HG02943 (cell line): ENCODE data around the gene ANP32B.

Experiments used
- ATAC-seq: cut with Tn5 transposase; IDR thresholded peaks from one replicate; pipeline ENCODE4 v1.9.1; 2021; ENCODE audit warnings: mild to moderate bottlenecking, low read depth, moderate library complexity; ENCODE audit not compliant: unreplicated experiment

Gene ANP32B

DNA sequence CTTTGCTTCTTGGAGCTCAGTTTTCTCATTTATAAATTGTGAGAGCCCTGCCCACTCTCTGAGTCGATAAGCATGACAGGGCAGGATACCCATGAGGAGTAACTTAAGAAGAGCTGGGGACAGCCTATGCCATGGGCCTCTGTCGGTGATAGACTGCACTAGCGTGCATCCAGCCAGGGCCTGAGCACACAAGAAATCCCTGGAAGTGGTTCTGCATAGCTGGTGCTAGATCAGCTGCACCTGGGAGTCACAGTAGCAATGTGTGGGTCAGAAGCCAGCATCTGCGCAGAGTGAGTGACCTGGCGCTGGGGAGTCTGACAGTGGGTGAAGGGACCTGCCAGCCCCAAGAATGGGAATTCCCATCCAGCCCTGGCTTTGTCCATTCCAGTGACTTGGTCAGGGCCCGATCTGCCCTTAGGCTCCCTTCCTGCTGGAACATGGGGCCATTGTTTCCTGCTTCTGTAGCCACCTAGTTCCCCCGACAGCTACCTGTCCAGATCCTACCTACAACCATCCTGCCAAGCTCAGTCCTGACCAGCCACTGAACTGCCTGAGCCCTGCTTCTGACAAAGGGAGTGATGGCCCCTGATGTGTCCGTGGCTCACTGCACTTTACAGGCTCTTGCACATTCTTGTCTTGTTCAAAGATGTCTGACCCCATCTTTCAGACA, 37.5 kb downstream of the ANP32B start:
- no peak for ATAC-seq

DNA sequence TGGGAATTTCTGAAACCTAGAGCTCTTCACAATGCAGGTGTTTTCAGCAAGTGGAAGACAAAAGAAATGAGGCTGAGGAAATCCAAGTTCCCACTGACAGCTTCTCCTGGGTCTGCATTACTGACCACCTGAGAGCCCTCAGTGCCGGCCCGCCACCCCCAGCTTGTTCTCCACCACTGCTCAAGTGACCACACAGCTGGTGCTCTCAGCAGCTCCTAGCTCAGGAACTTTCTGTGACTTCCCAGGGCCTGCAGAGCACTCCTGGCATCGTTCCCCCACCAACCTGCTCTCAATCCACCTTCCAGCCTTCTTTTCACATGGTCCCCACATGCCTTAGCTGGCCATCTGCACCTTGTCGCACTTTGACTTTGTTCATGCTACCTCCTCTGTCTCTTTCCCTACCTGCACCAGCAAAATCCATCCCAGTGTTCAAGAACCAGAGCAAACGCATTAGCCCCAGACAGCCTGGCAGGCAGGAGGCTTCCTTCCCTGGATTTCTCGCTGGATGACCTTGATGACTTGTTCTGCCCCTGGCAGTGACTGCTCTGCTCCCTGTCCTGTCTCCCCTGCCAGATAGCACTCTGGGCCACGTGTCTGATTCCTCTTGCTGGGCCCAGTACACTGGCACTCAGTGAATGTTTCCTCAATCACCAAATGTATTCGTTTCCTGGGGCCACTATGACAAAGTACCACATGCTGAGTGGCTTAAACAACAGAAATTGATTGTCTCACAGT, 38.3 kb downstream of the ANP32B start:
- ATAC-seq, result no peak

DNA sequence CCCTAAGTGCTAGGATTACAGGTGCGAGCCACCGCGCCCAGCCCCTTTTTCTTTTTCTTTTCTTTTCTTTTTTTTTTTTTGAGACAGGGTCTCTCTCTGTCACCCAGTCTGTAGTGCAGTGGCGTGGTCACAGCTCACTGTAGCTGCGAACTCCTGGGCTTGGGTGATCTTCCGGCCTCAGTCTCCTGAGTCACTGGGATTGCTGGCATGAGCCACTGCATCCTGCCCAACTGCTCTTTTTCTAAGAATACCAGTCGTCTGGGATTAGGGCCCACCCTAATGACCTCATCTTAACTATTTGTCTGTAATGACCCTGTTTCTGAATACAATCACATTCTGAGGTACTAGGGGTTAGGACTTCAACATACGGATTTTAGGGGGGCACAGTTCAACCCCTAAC, 39.3 kb downstream of the ANP32B start:
- no peak for ATAC-seq

DNA sequence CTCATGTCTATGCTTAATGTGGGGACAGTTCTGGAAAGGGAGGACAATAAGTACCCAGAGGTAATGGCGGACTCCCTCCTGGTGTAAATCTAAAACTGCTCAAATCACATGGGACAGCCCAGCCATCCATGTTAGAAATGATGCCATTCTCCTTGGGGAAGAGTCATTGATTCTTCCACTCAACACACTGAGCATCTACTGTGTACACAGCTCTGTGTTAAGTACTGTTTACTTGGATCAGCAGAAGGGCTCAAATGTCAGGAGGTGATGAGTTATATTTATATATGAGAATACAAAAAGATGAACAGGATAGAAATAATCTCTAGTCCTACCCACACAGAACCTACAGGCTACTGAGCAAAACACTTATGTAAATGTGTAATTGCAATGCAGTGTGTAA, 41.6 kb downstream of the ANP32B start:
- no peak for ATAC-seq

DNA sequence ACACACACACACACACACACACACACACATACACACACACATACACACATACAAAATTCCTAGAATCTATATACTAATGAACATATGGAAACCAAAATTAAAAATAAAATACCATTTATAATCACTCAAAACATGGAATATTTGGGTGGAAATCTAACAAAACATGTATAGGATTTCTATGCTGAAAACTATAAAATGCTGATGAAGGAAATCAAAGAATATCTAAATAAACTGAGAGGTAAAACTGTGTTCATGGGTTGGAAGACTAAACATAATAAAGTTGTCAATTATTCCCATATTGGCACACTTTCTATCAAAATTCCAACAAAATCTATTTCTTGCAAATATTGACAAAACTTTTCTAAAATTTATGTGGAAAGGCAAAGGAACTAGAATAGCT, 48.0 kb downstream of the ANP32B start:
- ATAC-seq, result no peak

DNA sequence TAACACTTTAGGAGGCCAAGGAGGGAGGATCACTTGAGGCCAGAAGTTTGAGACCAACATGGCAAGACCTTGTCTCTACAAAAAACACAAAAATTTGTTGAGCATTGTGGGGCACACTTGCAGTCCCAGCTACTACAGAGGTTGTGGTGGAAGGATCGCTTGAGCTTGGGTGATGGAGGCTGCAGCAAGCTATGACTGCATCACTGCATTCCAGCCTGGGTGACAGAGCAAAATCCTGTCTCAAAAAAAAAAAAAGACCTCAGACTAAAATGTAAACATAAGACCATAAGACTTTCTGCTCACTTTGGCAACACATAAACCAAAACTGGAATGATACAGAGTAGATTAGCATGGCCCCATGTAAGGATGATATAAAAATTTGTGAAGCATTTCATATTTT, 48.8 kb downstream of the ANP32B start:
- no peak for ATAC-seq

DNA sequence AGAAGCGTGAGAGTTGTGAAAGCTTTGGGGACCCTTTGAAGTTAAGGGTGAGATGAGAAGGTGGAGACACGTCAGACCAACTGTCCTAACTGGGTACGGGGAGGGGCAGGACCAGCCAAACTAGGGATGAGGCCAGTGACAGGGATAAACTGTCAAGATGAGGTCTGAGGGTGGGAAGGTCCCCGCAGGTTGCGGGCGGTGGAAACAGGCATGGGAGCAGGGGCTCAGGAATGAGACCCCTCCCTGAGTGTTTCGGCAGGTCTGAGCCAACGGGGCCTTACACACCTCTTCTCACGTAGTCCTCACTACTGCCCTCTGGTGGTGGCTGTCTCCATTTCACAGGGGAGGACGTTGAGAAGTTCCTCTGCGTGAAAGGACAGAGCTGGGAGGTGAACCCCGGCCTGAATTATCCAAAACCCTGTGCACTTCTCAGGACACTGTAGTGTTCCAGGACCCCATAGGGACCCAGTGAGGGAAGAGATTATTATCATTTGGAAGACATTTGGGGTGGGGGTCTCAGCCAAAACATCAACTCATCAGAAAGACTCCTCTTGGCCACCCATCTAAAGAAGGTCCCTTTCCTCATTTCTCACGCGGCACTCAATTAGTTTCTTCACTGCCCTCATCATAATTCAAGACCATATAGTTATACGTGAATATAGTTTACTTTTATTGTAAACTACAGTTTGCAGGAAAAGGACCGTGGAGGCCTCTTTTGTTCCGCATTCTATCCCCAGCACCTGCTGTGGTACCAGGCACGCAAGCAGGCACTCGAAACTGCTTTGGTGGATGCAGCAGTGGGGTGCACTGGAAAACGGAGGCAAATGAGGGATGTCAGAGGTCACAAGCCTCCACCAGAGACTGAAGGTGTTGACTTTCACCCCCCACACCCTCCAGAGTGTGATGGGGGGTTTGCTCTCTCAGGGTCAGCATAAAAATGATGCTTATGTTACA, 51.7 kb downstream of the ANP32B start:
- no peak for ATAC-seq

DNA sequence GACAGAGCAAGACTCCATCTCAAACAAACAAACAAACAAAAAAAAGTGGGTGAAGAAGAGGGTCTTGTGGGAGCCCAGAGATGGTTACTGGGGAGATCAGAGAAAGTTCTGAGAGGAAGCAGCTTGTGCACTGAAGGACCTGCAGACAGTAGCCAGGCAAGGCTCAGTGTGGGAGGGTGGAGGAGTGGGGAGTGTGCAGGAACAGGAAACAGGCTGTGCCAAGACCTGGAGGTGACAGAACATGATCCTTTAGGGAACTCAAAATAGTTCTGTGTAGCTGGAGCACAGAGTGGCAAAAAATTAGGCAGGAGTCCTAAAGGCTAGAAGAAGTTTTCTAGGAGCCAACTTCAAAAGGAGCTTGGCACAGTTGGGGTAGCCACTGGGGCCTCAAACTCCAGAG, 54.2 kb downstream of the ANP32B start:
- ATAC-seq, result no peak

DNA sequence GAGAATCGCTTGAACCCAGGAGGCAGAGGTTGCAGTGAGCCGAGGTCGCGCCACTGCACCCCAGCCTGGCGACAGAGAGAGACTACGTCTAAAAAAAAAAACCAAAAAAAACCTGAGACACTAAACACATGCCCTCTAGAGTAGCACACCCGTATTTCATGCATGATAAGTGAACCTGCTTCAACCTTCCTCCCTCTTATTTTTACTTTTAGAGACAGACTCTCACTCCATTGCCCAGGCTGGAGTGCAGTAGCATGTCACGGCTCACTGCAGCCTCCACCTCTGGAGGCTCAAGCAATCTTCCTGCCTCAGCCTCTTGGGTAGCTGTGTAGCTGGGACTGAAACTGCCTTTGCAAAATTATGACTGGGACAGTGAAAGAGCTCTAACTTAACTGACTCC, 55.8 kb downstream of the ANP32B start:
- no peak for ATAC-seq

DNA sequence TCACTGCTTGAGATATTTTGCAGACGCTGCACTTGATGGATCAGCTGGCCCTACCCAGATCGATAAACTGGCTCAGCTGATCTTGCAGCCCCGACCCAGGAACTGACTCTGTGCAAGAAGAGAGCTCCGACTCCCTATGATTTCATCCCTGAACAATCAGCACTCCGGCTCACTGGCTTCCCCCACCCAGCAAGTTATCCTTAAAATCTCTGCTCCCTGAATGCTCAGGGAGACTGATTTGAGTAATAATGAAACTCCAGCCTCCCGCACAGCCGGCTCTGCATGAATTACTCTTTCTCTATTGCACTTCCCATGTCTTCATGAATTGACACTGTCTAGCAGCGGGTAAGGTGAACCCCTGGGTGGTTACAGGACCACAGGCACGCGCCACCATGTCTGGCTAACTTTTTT, 56.5 kb downstream of the ANP32B start:
- ATAC-seq, result no peak

DNA sequence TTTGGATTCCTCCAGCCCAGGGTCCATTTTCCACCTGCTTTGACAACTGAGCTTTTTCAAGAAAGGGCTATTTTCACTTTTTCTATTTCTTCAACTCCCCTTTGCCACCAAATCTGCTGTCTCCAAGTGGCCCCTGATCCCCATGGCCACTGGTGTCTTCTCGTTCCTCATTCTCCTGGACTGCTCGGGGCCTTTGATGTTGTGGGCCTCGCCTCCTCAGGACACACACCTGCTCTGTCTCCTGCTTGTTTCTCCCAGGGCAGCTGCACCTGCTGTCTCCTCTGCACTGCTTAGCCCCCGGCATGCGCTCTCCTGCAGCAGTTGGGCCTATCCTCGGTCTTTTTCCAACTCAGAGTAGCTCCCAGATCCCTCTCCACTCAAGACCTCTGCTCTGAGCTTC, 57.1 kb downstream of the ANP32B start:
- ATAC-seq, result no peak

DNA sequence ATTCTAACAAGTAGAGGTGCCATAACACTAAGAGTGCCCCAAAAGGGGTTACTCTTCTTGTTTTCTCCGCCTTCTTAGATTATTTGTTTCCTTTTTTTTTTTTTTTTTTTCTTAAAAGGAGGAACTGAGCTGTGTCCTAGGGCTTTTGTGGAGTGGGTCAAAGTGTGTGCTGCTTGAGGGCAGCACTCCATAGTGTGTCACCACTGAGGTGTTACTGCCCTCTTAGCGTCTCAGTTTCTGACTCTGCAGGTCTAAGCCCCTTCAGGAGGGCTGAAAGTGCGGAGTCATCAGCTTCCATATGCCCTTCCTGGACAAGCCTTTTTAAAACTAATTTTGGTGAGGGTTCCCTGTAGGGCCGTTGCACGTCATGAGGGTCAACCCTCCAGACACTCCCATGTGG, 60.8 kb downstream of the ANP32B start:
- no peak for ATAC-seq

DNA sequence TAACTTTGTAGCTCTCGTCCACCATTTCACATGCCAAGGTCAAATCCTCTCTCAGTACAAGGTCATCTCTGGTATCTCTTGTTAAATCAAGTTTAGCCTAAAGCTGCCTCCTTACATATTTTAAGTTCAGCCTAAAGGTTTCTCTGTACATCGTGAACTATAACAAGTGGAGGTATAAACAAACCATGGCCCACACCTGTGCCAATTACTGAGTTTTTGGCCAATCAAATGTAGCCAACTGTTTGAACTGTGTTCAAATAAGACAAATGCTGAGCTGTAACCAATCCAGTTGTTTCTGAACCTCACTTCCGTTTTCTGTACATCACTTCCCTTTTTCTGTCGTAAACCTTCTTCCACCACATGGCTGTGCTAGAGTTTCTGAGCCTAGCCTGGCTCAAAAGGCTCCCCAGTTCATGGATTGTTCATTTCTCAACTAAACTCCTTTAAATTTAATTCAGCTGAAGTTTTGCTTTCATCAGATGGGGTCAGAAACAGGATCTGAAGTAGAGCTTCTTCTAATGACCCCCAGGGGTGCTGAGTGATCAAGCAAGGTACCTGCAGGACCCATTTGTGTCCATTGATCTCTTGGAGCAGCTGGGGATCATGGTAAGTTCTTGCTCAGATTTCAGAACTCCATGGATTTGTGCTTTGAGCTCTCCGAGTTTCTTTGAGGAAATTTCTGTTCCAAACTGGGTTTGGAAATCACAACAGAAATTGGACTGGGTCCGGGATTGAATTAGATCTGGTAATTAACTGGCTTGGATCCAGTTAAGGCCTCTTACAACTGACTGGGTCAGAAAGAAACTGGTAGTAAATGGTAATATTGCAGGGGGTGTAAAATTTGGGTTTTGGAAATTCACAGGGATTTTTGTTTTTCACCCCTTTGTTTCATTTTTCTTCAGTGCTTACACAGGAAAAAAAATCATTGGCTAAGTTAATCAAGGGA, 62.4 kb downstream of the ANP32B start:
- ATAC-seq, result no peak

DNA sequence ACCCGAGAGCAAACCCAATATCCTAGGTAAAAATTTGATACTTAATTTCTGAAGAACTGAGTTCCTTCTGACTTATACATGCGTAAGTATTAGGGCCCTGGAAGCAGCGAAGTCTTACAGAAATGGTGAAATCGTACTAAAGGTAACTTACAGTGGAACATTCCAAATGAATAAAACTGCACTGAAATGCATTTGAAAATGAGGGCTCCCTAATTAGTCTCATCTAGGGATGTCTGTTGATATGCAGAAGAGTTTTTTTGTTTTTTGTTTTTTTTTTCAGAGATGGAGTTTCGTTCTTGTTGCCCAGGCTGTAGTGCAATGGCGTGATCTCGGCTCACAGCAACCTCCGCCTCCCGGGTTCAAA, 63.0 kb downstream of the ANP32B start:
- no peak for ATAC-seq

DNA sequence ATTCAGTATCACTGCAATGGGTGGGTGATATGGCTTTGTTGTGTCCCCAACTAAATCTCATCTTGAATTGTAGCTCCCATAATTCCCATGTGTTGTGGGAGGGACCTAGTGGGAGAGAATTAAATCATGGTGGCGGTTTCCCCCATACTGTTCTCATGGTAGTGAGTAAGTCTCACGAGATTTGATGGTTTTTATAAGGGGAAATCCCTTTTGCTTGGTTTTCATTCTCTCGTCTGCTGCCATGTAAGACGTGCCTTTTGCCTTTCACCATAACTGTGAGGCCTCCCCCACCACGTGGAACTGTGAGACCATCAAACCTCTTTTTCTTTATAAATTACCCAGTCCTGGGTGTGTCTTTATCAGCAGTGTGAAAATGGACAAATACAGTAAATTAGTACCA, 63.9 kb downstream of the ANP32B start:
- ATAC-seq, result no peak

DNA sequence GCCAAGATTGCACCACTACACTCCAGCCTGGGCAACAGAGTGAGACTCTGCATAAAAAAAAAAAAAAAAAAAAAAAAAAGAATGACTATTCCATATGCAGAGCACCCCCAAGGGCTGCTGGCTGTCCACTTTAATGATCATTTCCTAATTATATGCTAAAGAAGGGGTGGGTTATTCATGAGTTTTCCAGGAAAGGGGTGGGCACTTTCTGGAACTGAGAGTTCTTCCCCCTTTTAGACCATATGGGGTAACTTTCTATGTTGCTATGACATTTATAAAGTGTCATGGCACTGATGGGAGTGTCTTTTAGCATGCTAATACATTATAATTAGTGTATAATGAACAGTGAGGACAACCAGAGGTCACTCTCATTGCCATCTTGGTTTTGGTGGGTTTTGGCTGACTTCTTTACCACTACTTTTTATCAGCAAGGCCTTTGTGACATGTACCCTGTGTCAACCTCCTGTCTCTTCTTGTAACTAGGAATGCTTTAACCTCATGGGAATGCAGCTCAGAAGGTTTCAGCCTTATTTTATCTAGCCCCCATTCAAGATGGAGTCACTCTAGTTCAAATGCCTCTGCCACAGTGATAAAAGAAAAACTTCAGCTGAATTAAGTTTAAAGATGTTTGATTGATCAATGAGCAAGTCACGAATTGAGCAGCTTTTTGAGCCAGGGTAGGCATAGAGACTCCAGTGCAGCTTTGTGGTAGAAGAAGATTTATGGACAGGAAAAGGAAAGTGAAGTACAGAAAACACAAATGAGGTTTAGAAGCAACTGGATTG, 66.3 kb downstream of the ANP32B start:
- ATAC-seq, result no peak

DNA sequence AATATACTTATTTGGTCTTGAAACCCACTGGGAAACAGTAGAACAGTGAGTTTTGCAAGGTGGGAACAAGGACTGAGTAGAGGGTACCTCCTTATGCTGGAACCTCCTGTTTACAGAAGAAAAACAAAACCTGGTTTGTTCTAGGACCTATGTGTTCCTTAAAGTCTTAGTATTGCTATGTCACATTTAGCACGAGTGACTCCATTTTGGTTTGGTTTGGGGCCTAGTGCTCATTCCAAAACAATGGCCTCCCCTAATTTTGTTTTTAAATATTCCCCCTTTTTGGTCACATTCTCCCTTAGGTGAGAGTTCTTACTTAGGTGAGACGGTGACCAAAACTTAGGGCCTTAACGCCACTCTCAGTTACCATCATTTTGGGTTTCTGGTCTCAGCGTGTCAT, 67.2 kb downstream of the ANP32B start:
- ATAC-seq, result no peak

DNA sequence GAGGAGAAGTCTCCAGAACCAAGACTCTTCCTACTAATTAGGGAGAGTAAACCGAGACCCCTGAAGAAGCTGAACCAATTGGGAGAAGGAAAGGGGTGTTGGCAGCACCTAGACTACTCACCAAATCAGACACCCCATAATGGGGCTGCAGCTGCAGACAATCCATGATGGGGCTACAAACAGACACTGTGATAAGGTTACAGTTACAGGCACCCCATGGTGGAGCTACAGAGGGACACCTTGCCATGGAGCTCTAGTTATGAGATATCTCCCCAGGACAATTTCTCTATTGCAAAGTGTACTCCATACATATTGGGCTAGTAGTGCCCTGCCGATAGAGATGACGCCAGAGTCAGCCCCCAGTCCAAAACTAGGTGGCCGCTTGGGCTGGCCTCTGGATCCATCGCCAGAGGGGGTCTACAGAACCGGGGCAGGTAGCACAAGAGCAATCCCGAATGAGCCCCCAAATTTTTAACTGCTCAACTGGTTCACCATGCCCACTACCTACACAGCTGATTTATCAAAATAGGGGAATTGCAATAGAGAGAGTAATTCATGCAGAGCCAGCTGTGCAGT, 71.3 kb downstream of the ANP32B start:
- ATAC-seq, result no peak
